GM13976 (cell line): ENCODE results near the gene JAML.
"Not testable (repeated sequence)": the region's sequence is repeated elsewhere in the genome, so short reads cannot be mapped to it uniquely, and the experiment has no call there.

ENCODE experiments used
- DNase-seq: peaks from one replicate; pipeline ENCODE4 v3.0.0; 2012; ENCODE audit warnings: low spot score
- in situ Hi-C: fragments of 300-500 bp; cut with MboI; formaldehyde crosslinking; loops from one replicate; pipeline ENCODE4 v1.12.0; 2022; ENCODE audit warnings: low sequenced_read_pairs, mixed read lengths, inconsistent platforms; ENCODE audit not compliant: unreplicated experiment
- TF ChIP-seq, protein P1 (sequence below): IDR thresholded peaks from 2 replicates; pipeline ENCODE4 v1.5.1; 2012; ENCODE audit warnings: borderline replicate concordance, mild to moderate bottlenecking; ENCODE audit not compliant: insufficient read depth; ENCODE audit errors: extremely low read depth, missing control alignments, control extremely low read depth

Gene JAML

DNA sequence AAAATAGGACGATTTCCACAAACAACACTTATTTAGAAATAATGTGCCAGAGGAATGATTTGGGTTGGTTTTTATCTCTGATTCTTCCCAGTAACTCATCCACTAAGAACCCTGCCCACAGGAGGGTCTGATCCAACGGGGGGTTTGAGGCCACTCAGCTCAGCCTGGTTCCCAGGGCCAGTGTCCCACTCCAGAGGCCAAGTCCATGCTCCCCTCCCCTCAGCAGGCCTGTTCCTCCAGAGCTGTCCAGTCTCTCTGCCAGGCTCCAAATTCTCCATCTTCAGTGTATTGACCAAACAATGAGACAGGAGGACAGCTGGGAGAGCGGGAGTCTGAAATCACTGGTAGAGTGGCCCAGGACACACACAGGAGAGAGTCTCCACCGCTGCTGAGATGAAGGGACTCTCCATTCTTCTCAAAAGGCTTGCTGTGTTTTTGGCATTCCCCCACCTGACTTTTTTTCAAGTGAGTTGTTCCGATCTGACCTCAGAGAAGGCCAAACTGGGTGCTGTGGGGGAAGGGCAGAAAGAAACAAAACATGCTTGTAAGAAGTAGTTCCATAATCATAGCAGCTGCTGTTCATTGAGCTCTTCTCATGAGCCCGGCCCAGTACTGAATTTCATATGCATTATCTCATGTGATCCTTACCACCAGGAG lies 30.8 kb downstream of the JAML start:
- in situ Hi-C loops = loop anchor here (10.0 kb wide), 1 partner anchor 101 kb away; no protein-coding TSS in a partner anchor
- peak; percentile 61 for DNase-seq
- TF ChIP-seq, protein P1, sequence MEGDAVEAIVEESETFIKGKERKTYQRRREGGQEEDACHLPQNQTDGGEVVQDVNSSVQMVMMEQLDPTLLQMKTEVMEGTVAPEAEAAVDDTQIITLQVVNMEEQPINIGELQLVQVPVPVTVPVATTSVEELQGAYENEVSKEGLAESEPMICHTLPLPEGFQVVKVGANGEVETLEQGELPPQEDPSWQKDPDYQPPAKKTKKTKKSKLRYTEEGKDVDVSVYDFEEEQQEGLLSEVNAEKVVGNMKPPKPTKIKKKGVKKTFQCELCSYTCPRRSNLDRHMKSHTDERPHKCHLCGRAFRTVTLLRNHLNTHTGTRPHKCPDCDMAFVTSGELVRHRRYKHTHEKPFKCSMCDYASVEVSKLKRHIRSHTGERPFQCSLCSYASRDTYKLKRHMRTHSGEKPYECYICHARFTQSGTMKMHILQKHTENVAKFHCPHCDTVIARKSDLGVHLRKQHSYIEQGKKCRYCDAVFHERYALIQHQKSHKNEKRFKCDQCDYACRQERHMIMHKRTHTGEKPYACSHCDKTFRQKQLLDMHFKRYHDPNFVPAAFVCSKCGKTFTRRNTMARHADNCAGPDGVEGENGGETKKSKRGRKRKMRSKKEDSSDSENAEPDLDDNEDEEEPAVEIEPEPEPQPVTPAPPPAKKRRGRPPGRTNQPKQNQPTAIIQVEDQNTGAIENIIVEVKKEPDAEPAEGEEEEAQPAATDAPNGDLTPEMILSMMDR = no peak

DNA sequence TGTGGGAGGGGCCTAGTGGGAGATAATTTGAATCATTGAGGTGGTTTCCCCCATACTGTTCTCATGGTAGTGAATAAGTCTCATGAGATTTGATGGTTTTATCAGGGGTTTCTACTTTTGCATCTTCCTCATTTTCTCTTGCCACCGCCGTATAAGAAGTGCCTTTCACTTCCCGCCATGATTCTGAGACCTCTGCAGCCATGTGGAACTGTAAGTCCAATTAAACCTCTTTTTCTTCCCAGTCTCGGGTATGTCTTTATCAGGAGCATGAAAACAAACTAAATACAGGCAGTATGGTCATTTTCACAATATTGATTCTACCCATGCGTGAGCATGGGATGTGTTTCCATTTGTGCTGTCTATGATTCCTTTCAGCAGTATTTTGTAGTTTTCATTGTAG lies 32.0 kb downstream of the JAML start:
- in situ Hi-C loops = loop anchor here (10.0 kb wide), 1 partner anchor 102 kb away; no protein-coding TSS in a partner anchor

DNA sequence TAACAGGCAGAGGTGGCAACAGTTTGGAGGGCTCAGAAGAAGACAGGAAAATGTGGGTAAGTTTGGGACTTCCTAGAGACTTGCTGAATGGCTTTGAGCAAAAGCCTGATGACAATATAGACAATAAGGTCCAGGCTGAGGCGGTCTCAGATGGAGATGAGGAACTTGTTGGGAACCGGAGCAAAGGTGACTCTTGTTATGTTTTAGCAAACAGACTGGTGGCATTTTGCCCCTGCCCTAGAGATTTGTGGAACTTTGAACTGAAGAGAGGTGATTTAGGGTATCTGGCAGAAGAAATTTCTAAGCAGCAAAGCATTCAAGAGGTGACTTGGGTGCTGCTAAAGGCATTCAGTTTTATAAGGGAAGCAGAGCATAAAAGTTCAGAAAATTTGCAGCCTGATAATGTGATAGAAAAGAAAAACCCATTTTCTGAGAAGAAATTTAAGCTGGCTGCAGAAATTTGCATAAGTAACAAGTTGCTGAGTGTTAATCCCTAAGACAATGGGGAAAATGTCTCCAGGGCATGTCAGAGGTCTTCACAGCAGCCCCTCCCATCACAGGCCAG lies 33.8 kb downstream of the JAML start:
- not testable (repeated sequence) for DNase-seq
- in situ Hi-C loops = loop anchor here (10.0 kb wide), 1 partner anchor 104 kb away; no protein-coding TSS in a partner anchor

More for the DNA sequence above, 32.0 kb downstream of the JAML start:
- not testable (repeated sequence) for DNase-seq

DNA sequence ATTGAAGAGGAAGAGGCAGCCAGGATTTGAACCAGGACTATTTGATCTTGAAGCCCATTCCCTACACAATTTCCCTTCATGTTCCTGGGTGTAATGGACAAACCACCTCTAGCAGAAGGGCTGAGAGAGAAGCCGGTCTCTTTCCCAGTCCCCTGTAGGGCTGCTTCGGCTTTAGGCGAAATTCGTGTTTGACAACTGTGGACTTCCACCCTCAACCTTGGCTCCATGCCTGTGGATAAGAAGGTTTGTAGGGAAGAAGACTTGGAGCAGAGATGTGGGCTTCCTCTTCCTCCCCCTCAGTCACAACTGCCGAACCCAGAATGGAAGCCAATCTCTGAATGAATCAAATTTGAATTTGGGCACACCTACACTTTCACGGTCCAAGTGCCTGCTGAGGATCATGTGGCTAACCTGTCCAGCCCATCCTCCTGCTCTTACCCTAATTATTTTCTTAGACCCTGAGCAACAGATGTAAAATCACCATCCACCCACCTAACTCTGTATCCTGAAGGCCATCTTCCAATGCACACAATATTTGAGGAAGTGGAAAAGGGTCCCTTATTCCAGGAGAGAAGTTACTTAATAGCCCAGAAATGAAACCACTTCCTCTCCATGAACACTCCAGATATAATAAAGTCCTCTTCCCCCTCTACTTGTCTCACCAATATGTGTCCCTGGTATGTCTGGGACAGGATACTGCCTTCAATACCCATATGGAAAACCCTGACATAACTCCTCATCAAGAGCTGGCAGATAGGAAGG lies 38.3 kb downstream of the JAML start:
- TF ChIP-seq, protein P1 = no peak
- in situ Hi-C loops = loop anchor here (10.0 kb wide), 1 partner anchor 168 kb away; the partner anchor contains the start of gene UBE4A
- no peak for DNase-seq

DNA sequence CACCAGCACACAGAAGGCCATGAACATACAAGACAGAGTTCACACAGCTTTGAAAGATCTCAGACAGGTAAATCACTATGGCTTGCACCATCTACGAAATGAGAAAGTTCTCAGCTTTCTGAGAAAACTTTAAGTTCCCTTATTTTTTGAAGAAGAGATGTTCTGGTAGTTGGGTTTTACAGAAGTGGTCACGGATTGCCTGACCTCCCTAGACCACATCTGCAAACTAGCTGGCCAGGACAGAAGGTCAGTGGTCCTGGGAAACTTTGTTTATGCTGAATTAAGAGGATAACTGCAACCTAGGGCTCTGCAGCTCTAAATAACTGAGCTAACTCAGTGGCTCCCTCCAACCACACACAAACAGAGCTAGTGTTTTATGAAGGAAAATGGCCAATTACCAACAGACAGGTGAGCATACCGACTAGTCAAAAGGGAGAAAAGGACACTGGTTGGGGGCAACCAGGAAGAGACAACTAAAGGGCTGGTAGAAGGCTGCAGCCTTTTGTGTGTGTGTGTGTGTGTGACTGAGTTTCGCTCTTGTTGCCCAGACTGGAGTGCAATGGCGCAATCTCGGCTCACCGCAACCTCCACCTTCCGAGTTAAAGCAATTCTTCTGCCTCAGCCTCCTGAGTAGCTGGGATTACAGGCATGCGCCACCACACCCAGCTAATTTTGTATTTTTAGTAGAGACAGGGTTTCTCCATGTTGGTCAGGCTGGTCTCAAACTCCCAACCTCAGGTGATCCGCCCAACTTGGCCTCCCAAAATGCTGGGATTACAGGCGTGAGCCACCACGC lies 39.8 kb downstream of the JAML start:
- in situ Hi-C loops = loop anchor here (10.0 kb wide), 1 partner anchor 170 kb away; the partner anchor contains the start of gene UBE4A
- TF ChIP-seq, protein P1 = no peak
- no peak for DNase-seq

DNA sequence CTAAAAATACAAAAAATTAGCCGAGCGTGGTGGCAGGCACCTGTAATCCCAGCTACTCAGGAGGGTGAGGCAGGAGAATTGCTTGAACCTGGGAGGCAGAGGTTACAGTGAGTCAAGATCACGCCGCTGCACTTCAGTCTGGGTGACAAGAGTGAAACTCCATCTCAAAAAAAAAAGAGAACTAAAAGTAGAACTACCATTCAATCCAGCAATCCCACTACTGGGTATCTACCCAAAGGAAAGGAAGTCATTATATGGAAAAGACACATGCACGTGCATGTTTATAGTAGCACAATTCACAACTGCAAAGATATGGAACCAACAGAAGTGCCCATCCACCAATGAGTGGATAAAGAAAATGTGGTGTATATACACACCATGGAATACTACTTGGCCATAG lies 41.1 kb downstream of the JAML start:
- DNase-seq = not testable (repeated sequence)
- in situ Hi-C loops = loop anchor here (10.0 kb wide), 1 partner anchor 171 kb away; the partner anchor contains the start of gene UBE4A

DNA sequence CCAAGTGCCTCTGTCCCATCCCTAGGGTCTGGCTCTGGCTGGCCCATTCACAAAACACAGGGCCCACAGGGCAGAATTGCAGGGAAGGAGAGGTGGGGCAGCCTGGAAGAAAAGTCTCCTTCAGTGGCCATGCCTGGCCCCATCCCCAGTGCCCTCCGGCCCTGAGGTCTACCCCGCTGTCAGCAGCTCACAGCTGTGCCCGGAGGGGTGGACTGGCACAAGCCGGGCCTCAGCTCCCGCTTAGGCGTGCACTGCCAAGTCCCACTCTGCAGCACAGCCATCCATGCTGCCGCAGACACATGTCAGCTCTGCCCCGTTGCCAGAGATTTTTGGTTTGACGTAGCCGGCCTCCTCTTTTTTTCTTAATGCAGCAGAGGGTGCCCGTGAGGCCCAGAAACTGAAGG lies 44.5 kb downstream of the JAML start:
- TF ChIP-seq, protein P1 = no peak
- in situ Hi-C loops = loop anchor here (10.0 kb wide), 1 partner anchor 174 kb away; the partner anchor contains the start of gene UBE4A
- DNase-seq = no peak
